Lower leg skin (tissue), 3 donors: ENCODE measurements around the gene LIPE.

Source experiments
- POLR2A ChIP-seq, 2 donors: fragments of 450-650 bp; IDR thresholded peaks; one replicate each; pipeline ENCODE4 v1.6.1; 2016 to 2017; ENCODE audit warnings: antibody characterized with exemption in 2 of 2, mild to moderate bottlenecking in 1 of 2, moderate library complexity in 1 of 2
- TF ChIP-seq, protein P1 (sequence below), 3 donors: fragments of 450-650 bp; IDR thresholded peaks; one replicate each; pipeline ENCODE4 v1.5.1; 2016; ENCODE audit warnings: antibody characterized with exemption in 3 of 3, mild to moderate bottlenecking in 3 of 3, moderate library complexity in 2 of 3

GRCh38 chr19:42455621-42456081 is 28.5 kb upstream of the LIPE start:
- TF ChIP-seq, protein P1, sequence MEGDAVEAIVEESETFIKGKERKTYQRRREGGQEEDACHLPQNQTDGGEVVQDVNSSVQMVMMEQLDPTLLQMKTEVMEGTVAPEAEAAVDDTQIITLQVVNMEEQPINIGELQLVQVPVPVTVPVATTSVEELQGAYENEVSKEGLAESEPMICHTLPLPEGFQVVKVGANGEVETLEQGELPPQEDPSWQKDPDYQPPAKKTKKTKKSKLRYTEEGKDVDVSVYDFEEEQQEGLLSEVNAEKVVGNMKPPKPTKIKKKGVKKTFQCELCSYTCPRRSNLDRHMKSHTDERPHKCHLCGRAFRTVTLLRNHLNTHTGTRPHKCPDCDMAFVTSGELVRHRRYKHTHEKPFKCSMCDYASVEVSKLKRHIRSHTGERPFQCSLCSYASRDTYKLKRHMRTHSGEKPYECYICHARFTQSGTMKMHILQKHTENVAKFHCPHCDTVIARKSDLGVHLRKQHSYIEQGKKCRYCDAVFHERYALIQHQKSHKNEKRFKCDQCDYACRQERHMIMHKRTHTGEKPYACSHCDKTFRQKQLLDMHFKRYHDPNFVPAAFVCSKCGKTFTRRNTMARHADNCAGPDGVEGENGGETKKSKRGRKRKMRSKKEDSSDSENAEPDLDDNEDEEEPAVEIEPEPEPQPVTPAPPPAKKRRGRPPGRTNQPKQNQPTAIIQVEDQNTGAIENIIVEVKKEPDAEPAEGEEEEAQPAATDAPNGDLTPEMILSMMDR (IDR thresholded peaks at IDR 0.05): no peak
- no peak for TF ChIP-seq POLR2A (IDR thresholded peaks at IDR 0.05)
